GM21737 (cell line): ENCODE data around the gene ENTR1.

Experiments used
- ATAC-seq: cut with Tn5 transposase; IDR thresholded peaks from one replicate; pipeline ENCODE4 v1.9.1; 2021; ENCODE audit warnings: mild to moderate bottlenecking, moderate library complexity; ENCODE audit not compliant: unreplicated experiment

ENTR1 gene

GRCh38 chr9:136378170-136379002, 32.0 kb downstream of the ENTR1 start:
- ATAC-seq: no peak

- ATAC-seq: no peak
Measured at GRCh38 chr9:136377341-136378169, 32.9 kb downstream of the ENTR1 start.

- no peak for ATAC-seq
Measured at GRCh38 chr9:136376457-136376856, 34.0 kb downstream of the ENTR1 start.

- no peak for ATAC-seq
Measured at GRCh38 chr9:136375096-136375495, 35.3 kb downstream of the ENTR1 start.

- ATAC-seq: no peak
Measured at GRCh38 chr9:136374183-136374575, 36.2 kb downstream of the ENTR1 start.

GRCh38 chr9:136373300-136374182, 36.9 kb downstream of the ENTR1 start, which contains the start of gene CARD9:
CARD9 (minus strand) TSS chr9:136373669; CDS start chr9:136372078, 1,591 bp downstream.
- ATAC-seq: no peak

GRCh38 chr9:136372561-136373299, 37.7 kb downstream of the ENTR1 start:
- ATAC-seq: no peak

GRCh38 chr9:136372006-136372405, 38.4 kb downstream of the ENTR1 start:
- no peak for ATAC-seq

GRCh38 chr9:136371533-136371880, 38.9 kb downstream of the ENTR1 start:
- ATAC-seq: no peak

- ATAC-seq: no peak
Measured at GRCh38 chr9:136370687-136371532, 39.5 kb downstream of the ENTR1 start.

GRCh38 chr9:136370037-136370436, 40.4 kb downstream of the ENTR1 start:
- ATAC-seq: no peak

GRCh38 chr9:136368190-136368589, 42.2 kb downstream of the ENTR1 start:
- ATAC-seq: no peak

- no peak for ATAC-seq
Measured at GRCh38 chr9:136367296-136368145, 42.9 kb downstream of the ENTR1 start.

GRCh38 chr9:136366826-136367225, 43.6 kb downstream of the ENTR1 start:
- ATAC-seq: no peak

GRCh38 chr9:136365775-136366222, 44.6 kb downstream of the ENTR1 start:
- ATAC-seq: no peak

GRCh38 chr9:136364942-136365774, 45.3 kb downstream of the ENTR1 start:
- ATAC-seq: no peak

- no peak for ATAC-seq
Measured at GRCh38 chr9:136363949-136364748, 46.3 kb downstream of the ENTR1 start.
